Peyer's patch (tissue), 4 donors: ENCODE data around the gene TUG1.

Experiments used
- POLR2A ChIP-seq, 2 donors: fragments of 450-650 bp; IDR thresholded peaks; one replicate each; pipeline ENCODE4 v1.5.1; 2017; ENCODE audit warnings: antibody characterized with exemption in 2 of 2, mild to moderate bottlenecking in 2 of 2, moderate library complexity in 2 of 2
- TF ChIP-seq, protein P1 (sequence below), 6 experiments: fragments of 450-650 bp in 4 of 6; fragments of 200-600 bp in 2 of 6; sonication (generic) in 1 of 6; IDR thresholded peaks; one replicate each; pipeline ENCODE4 v1.5.1; 2017 to 2019; ENCODE audit warnings: antibody characterized with exemption in 6 of 6, mild to moderate bottlenecking in 3 of 6, moderate library complexity in 1 of 6

GRCh38 chr22:30920407-30920806 is 48.7 kb upstream of the TUG1 start:
- TF ChIP-seq, protein P1, sequence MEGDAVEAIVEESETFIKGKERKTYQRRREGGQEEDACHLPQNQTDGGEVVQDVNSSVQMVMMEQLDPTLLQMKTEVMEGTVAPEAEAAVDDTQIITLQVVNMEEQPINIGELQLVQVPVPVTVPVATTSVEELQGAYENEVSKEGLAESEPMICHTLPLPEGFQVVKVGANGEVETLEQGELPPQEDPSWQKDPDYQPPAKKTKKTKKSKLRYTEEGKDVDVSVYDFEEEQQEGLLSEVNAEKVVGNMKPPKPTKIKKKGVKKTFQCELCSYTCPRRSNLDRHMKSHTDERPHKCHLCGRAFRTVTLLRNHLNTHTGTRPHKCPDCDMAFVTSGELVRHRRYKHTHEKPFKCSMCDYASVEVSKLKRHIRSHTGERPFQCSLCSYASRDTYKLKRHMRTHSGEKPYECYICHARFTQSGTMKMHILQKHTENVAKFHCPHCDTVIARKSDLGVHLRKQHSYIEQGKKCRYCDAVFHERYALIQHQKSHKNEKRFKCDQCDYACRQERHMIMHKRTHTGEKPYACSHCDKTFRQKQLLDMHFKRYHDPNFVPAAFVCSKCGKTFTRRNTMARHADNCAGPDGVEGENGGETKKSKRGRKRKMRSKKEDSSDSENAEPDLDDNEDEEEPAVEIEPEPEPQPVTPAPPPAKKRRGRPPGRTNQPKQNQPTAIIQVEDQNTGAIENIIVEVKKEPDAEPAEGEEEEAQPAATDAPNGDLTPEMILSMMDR (IDR thresholded peaks at IDR 0.05): peak; percentile 79 to 95 (median 85)
- TF ChIP-seq POLR2A (IDR thresholded peaks at IDR 0.05): no peak
